ENCODE results near the gene GNA14.

DNA sequence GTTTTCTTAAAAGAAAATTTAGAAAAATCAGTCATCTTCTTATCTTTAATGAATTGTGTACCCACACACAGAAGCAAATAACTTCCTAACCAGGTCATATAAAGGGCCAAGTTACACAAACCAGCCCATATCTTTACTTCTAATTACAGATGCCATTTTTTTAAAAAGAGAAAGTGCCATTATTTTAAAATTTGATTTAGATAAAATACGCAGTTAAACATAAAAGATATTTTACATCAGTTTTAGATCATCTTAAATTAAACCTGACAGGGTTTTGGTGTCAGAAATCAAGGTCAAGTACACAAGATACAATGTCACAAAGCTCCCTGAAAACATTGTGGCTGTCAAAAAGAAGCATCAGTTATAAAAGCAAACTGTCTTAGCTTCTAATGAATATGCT lies 129.4 kb downstream of the GNA14 start:
- TF ChIP-seq, protein P1, sequence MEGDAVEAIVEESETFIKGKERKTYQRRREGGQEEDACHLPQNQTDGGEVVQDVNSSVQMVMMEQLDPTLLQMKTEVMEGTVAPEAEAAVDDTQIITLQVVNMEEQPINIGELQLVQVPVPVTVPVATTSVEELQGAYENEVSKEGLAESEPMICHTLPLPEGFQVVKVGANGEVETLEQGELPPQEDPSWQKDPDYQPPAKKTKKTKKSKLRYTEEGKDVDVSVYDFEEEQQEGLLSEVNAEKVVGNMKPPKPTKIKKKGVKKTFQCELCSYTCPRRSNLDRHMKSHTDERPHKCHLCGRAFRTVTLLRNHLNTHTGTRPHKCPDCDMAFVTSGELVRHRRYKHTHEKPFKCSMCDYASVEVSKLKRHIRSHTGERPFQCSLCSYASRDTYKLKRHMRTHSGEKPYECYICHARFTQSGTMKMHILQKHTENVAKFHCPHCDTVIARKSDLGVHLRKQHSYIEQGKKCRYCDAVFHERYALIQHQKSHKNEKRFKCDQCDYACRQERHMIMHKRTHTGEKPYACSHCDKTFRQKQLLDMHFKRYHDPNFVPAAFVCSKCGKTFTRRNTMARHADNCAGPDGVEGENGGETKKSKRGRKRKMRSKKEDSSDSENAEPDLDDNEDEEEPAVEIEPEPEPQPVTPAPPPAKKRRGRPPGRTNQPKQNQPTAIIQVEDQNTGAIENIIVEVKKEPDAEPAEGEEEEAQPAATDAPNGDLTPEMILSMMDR (IDR thresholded peaks at IDR 0.05), result no peak
- TF ChIP-seq POLR2A (IDR thresholded peaks at IDR 0.05; ENCODE audit: low read length), result no peak
- no peak for TF ChIP-seq EP300 (IDR thresholded peaks at IDR 0.05)
- no peak for TF ChIP-seq MAFK (IDR thresholded peaks at IDR 0.05; ENCODE audit: partially characterized antibody)
- TF ChIP-seq HDAC2 (IDR thresholded peaks at IDR 0.05), result no peak
- TF ChIP-seq, protein P2, sequence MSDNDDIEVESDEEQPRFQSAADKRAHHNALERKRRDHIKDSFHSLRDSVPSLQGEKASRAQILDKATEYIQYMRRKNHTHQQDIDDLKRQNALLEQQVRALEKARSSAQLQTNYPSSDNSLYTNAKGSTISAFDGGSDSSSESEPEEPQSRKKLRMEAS (IDR thresholded peaks at IDR 0.05), result no peak
